Ishikawa (cell line): ENCODE measurements around the gene EFHC1.

Experiments
- CEBPB ChIP-seq: IDR thresholded peaks from 2 replicates; pipeline ENCODE4 v1.6.1; 2012
- EP300 ChIP-seq: IDR thresholded peaks from 2 replicates; pipeline ENCODE4 v1.6.1; 2012; ENCODE audit warnings: borderline replicate concordance
- MAX ChIP-seq: IDR thresholded peaks from 2 replicates; pipeline ENCODE4 v1.6.1; 2012
- NFIC ChIP-seq: IDR thresholded peaks from 2 replicates; pipeline ENCODE4 v1.6.1; 2012
- RAD21 ChIP-seq: IDR thresholded peaks from 2 replicates; pipeline ENCODE4 v1.6.1; 2012; ENCODE audit warnings: low read depth
- TAF1 ChIP-seq: IDR thresholded peaks from 2 replicates; pipeline ENCODE4 v1.6.1; 2012; ENCODE audit warnings: low read depth, mild to moderate bottlenecking
- TCF12 ChIP-seq: IDR thresholded peaks from 2 replicates; pipeline ENCODE4 v1.6.1; 2012; ENCODE audit warnings: low read depth
- YY1 ChIP-seq: IDR thresholded peaks from 2 replicates; pipeline ENCODE4 v1.6.1; 2012; ENCODE audit warnings: low read depth
- ZBTB7A ChIP-seq: IDR thresholded peaks from 2 replicates; pipeline ENCODE4 v1.6.1; 2012; ENCODE audit warnings: low read depth
- TF ChIP-seq, protein P1 (sequence below): IDR thresholded peaks from 2 replicates; pipeline ENCODE4 v1.6.1; 2012
- TF ChIP-seq, protein P2 (sequence below): IDR thresholded peaks from 2 replicates; pipeline ENCODE4 v1.6.1; 2012; ENCODE audit warnings: low read depth, mild to moderate bottlenecking

DNA sequence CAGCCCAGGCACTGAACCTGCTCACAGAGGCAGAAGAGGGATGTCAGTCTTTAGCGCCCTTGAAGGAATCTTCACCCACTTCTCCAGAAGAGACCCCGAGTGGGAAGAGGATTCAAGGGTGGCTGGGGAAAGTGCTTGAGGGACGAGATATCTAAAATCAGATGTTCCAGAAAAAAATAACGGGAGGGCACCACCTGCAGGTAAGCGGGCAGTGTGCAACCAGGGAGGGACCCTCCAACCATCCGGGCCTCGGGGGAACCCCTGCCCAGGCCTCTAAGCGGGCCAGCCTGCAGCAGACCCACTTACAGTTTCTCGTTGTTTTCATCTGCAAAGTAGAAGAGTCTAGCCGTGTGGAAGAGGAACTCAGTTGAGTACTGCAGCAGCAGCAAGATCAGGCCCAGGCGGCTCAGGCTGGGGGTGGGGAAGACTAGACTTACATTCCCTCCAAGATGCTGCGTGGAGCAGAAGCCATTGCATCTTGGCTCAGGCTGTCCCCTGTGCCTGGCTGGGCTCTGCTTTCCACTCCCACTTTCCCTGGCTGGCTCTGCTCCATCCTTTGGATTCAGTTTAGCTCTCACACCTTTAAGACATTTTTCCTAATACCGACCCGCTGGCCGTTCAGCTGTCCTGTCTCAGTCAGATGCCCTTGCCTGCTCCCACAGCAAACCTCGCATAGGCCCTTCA is 85.7 kb downstream of the EFHC1 start:
- TF ChIP-seq MAX (no peak), CEBPB (no peak), EP300 (no peak), NFIC (no peak), YY1 (no peak), ZBTB7A (no peak), RAD21 (no peak), TCF12 (no peak), TAF1 (no peak)
- TF ChIP-seq, protein P1, sequence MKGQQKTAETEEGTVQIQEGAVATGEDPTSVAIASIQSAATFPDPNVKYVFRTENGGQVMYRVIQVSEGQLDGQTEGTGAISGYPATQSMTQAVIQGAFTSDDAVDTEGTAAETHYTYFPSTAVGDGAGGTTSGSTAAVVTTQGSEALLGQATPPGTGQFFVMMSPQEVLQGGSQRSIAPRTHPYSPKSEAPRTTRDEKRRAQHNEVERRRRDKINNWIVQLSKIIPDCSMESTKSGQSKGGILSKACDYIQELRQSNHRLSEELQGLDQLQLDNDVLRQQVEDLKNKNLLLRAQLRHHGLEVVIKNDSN = no peak
- TF ChIP-seq, protein P2, sequence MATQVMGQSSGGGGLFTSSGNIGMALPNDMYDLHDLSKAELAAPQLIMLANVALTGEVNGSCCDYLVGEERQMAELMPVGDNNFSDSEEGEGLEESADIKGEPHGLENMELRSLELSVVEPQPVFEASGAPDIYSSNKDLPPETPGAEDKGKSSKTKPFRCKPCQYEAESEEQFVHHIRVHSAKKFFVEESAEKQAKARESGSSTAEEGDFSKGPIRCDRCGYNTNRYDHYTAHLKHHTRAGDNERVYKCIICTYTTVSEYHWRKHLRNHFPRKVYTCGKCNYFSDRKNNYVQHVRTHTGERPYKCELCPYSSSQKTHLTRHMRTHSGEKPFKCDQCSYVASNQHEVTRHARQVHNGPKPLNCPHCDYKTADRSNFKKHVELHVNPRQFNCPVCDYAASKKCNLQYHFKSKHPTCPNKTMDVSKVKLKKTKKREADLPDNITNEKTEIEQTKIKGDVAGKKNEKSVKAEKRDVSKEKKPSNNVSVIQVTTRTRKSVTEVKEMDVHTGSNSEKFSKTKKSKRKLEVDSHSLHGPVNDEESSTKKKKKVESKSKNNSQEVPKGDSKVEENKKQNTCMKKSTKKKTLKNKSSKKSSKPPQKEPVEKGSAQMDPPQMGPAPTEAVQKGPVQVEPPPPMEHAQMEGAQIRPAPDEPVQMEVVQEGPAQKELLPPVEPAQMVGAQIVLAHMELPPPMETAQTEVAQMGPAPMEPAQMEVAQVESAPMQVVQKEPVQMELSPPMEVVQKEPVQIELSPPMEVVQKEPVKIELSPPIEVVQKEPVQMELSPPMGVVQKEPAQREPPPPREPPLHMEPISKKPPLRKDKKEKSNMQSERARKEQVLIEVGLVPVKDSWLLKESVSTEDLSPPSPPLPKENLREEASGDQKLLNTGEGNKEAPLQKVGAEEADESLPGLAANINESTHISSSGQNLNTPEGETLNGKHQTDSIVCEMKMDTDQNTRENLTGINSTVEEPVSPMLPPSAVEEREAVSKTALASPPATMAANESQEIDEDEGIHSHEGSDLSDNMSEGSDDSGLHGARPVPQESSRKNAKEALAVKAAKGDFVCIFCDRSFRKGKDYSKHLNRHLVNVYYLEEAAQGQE = no peak
